ENCODE data around the gene TSPYL4.

The TSPYL4 gene

DNA sequence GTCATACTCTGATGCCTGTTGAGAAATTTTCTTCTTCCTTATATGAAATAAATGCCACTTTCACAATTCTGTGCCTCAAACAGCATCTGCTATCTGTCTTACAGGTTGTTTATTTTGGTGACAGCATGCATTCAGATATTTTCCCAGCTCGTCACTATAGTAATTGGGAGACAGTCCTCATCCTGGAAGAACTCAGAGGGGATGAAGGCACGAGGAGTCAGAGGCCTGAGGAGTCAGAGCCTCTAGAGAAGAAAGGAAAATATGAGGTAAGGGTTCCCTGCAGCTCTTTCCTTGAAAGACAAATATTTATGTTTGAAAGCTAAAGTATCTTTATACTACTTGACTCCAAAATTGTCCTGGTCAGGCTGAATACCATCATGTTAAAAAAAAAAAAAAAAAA is 15.8 kb downstream of the TSPYL4 start:
- in situ Hi-C loops (cut with MboI; ENCODE audit: low sequenced_read_pairs) = no loop called here

DNA sequence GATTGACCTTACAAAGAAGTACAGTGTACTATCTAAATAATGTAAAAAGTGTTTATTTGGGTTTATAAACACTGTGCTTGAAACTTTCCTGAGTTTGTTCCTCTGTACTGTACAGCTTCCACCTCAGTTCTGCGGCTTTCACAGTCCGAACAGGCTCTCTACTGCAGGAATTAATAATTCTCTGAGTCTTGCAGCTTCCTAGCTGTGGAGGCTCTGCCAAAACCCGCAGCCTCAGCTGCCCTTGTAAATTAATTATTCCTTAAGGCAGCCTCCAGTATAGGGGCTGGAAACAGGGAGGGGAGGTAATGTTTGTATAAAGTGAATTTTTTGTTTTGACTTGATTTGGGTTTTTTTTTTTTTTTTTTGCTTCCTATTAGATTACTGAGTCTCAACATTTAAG is 19.2 kb downstream of the TSPYL4 start:
- in situ Hi-C loops (cut with MboI; ENCODE audit: low sequenced_read_pairs) = no loop called here

DNA sequence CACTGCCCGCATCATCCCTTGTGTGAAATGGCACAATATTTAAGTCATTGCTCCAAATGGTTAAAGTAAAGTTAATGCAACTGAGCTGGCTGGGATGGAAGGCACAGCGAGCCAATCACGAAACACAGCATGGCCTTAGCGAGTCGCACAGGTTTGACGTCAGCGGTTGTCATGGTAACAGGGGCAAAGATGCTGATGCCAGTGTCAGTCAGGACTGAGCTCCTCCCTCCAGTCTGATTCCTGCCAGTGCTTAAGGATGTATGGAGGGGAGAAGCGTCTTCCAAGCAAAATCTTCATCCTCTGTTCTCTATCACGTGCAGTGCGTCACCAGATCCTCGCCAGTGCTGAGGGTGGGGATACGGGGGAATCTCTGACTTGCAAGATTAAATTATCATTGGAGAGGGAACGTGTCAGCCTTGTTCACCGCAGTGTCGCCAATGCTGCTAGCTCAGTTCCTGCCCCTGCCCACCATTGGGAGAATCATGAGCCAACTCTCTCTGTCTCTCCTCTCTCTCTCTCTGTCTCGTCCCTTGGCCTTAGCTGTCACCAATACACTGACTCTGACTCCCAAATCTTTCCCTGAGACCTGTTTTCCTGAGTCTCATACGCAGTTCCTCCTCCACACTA is 24.5 kb downstream of the TSPYL4 start:
- in situ Hi-C loops (cut with MboI; ENCODE audit: low sequenced_read_pairs) = no loop called here

DNA sequence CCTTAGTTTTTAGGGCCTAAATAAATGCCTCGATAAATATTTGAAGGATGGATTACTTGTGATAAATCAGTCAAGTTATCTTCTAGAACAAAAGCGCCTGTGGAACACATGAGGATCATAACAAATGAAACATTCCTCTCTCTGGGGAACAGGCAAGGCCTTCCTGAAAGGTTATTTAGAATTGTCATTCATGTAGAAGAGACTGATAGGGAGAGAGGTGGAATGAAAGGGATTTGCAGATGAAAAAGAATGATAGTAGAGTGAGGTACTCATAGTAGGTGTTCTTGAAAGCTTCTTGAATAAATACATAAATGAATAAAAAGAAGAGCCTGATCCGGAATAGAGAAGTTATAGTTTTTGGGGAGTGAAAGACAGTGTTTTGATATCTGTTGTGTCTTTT is 30.5 kb downstream of the TSPYL4 start:
- in situ Hi-C loops (cut with MboI; ENCODE audit: low sequenced_read_pairs) = no loop called here

DNA sequence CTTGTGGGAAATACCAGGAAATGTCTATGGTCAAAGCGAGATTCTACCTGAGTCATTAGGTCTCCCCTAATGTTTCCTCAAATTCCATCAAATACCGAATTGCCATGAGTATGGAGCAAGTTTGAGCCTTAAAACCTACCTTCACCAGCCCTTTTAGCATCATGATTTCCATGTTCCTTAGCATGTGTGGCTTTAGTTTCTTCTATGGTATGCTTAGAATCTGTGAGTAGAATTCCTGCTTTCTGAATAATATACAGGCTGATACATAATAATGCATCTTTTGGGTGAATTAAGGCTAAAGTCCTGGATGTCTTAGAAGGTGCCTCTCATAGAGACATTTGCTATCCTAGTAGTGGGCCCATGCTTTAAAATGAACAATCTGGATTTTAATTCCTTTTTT is 32.0 kb downstream of the TSPYL4 start:
- in situ Hi-C loops (cut with MboI; ENCODE audit: low sequenced_read_pairs) = no loop called here

DNA sequence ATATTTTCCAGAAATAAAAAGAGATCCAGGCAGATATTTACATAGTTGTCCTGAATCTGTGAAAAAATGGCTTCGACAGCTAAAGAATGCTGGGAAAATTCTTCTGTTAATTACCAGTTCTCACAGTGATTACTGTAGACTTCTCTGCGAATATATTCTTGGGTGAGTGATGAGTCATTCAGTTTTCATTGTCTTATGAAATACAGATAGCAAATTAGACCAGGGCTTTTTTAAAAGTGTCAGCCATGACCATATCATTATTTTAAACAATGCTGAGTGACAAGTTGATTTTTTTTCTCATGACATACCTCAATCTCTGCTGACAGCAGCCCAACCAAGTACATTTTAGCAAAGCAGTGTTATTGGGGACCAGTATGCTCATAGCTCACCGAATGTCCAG is 32.8 kb downstream of the TSPYL4 start:
- in situ Hi-C loops (cut with MboI; ENCODE audit: low sequenced_read_pairs) = no loop called here

DNA sequence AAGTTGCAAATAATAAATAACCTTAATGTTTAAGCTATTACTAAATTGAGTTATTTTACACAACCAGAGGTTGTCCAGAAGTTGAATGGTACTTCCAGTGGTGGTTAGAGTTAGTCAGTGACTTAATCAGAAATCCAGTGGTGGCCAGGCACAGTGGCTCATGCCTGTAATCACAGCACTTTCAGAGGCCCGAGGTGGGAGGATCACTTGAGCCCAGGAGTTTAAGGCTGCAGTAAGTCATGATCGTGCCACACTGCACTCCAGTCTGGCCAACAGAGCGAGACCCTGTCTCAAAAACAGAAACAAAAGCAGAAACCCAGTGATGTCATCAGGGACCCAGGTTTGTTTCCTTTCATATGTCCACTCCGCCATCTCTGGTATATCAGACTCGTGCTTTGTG is 35.0 kb downstream of the TSPYL4 start:
- in situ Hi-C loops (cut with MboI; ENCODE audit: low sequenced_read_pairs) = no loop called here

DNA sequence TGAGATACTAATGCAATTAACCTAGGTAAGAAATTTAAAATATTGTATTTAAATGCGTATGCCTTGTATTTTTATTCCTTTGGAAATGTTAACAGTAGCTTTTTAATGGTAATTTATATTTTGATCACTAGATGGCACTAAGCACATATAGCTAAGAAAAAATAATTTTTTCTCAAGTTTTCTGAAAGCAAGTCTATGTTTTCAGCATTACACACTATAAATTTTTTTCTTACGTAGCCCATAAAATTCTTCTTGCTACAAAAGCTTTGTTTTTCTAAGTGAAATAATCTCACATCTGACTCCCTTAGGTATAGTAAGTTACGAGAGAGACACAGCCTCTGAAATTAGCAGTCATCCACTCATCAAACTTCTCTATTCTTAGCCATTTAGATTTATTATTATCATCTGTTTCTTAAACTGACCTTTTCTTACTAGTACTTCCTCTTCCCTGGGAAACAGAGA is 35.7 kb downstream of the TSPYL4 start:
- in situ Hi-C loops (cut with MboI; ENCODE audit: low sequenced_read_pairs) = no loop called here

DNA sequence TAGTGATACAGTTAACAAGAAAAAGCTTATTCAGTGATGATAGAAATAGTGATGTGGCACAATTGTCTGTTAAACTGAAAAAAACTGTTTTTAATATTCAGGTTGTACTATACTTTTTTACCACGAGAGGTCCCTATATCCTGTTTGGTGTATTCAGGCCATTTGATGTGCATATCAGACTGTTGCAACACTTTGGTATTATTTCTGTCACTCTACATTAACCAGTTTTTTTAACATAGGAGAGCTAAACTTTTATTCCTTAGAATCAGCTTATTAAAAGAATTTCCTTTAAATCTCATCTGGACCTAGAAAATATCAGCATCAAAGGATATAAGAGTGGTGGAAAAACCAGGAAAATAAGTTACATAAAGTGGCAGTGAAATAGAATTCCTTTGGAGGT is 36.8 kb downstream of the TSPYL4 start:
- in situ Hi-C loops (cut with MboI; ENCODE audit: low sequenced_read_pairs) = no loop called here

DNA sequence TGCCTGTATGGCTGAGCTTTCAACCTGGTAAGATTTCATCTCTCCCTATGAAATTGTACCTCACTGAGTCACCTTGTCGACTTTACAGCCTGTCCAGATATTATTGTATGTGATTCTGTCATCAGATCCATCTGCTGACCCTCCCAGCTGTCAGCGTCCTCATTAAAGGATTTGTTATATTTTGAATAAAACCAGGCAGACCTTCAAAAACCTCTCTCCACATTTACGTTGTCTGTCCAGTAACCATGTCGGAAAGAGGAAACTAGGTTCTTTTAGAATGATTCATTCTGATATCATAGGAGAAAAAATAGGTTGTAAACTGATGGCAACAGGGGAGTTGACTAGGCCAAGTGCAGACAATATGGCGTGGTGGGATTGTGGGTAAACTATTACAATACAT is 38.5 kb downstream of the TSPYL4 start:
- in situ Hi-C loops (cut with MboI; ENCODE audit: low sequenced_read_pairs) = no loop called here

DNA sequence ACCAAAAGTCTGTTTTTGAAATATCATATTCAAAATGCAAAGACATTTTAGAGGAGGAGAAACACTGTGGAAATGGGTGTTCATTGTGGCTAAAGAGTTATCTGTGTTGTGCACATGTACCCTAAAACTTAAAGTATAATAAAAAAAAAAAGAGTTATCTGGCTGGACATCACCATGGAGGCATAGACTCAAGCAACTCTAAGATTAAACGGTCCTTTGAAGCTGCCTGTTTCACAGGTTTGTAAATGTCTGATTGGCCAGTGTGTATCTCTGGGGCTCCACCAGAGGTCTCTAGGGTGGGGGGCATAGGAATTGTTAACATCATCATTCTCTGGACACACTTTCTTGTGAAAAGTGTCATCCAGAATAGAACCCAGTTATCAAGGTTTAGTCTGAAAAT is 39.2 kb downstream of the TSPYL4 start:
- in situ Hi-C loops (cut with MboI; ENCODE audit: low sequenced_read_pairs) = no loop called here

DNA sequence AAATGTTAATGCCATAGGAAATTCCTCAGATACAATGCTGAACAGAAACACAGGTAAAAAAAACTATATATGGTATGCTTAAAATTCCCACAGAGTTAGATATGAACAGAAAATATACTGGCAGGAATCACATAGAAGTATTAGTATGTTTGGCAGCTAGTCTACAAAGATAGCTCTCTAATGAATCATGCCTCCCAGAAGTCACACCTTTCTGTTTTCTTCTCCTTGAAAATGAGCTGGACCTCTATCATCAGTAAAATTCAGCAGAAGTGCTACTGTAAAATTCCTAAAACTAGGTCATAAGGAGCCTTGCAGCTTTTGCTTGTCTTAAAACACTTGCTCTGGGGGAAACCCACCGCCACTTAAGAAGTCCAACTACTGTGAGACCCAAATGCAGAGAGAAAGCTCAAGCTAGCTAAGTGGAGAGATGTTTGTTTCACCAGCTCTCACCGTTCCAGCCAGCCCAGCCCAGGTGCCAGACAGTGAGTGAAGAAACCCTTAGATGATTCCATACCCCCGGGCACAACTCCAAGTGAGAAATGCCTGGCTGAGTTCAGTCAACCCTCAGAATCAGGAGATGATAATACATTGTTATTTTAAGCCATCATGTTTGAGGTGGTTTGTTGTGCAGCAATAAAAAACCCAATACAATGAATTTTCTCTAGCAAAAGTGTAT is 43.0 kb downstream of the TSPYL4 start:
- in situ Hi-C loops (cut with MboI; ENCODE audit: low sequenced_read_pairs) = no loop called here

DNA sequence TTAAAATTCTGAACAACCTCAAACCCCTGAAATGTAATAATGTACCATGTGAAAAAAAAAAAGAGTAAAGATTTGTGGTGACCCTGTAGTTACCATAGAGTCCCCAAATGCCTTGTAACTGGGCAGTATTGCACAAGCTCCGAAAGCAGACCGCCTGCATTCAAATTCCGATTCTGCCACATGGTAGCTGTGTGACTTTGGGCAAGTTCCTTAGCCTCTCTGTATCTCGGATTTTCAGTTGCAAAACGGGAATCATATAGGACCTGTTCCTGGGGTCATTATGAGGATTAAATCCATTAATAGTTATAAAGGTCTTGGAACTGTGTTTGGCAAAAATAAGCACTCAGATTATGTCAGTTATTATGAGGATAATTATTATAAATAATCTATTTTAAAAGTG is 43.6 kb downstream of the TSPYL4 start:
- in situ Hi-C loops (cut with MboI; ENCODE audit: low sequenced_read_pairs) = no loop called here

DNA sequence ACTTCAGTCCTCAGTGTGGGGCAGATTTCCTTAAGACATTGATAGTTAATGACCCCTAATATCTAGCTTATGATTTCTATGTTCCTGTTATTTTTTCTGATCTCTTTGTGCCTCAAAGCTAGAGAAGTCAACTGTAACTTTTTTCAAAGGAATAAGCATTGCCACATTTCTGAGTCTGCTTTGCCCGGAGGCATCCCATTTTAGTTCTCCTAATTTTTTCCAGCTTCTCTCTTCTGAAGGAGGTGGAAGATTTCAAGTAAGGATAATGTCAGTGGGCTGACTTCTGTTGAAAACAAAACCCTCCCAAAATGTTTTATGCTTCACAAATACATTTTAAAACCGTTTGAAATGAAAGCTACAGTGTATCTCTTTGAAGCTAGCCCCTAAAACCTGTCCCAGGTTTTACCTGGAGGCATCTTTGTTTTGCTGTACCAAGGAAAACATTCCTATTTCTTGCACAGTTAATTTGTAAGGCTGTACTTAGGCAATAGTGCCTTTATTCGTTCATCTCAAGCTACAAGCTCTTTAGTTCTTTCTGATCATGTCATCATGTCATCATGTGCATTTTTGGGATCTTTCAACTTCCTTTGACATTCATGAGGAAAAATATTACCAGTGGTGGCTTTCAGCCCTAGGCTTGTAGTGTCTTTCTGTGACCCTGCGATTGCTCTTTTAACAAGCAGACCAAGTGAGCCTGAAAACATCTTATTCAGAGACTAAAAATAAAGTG is 45.7 kb downstream of the TSPYL4 start:
- in situ Hi-C loops (cut with MboI; ENCODE audit: low sequenced_read_pairs) = no loop called here

DNA sequence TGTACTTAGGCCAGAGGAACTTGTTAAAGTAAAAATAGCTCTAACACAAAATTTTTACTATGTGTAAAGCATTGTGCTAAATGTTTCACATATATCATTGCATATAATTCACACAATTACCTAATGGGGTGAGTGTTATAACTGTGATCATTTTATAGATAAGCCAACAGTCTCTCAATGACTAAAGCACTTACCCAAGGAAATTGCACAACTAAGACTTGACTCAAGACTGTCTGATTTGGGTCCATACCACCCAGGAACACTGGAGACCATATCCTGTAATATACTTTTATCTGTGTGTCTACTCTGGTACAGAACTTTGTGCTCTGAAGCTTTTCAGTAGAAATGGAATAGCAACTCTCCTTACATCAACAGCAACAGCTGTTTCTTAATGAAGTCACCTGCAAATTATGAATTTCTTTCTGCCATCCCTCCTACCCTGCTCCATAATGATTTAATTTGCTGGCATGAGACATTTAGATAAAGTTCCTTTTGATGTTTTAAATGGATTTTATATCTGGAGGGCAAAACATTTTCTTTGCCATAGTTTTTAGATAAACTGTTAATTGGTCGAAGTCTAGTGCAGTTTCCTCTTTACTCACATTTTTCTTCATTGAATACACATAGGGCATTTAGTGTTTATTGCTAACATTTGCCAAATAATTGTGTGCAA is 47.5 kb downstream of the TSPYL4 start:
- in situ Hi-C loops (cut with MboI; ENCODE audit: low sequenced_read_pairs) = no loop called here

DNA sequence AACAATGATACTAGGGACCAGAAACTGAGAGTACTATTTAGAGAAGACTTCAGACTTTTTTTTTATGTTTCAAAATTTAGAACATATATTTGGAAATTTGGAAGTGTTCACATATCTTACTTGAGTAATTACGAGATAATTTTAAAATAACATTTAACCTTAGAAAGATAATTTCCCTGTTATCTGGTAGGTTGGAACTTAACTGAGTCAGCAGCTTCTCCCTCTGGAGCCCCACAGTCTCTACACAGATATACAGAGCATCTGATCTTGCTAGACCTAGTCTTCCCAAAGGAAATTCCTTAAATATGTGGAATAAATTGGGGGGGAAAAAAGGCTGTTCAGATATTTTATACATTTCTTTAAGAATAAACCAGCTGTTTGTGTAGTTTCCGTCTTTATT is 48.6 kb downstream of the TSPYL4 start:
- in situ Hi-C loops (cut with MboI; ENCODE audit: low sequenced_read_pairs) = no loop called here

DNA sequence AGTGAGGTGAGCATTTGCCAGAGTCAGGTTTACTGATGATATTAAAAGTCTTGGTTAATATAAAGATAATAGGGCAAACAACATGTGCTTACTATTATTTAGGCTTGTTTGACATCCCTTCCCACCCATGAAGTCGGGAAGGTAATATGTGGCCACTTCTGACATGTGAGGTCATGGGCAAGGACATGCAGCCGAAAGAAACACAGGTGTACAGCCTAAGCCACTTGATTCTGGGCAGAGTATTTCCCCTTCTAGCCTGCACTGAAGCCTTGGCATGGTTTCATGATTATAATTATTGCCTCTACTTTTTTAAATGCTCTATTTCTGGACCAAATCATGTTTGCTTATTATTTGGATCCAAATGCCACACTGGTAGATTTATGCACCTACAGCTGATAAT is 52.3 kb downstream of the TSPYL4 start:
- in situ Hi-C loops (cut with MboI; ENCODE audit: low sequenced_read_pairs) = no loop called here

DNA sequence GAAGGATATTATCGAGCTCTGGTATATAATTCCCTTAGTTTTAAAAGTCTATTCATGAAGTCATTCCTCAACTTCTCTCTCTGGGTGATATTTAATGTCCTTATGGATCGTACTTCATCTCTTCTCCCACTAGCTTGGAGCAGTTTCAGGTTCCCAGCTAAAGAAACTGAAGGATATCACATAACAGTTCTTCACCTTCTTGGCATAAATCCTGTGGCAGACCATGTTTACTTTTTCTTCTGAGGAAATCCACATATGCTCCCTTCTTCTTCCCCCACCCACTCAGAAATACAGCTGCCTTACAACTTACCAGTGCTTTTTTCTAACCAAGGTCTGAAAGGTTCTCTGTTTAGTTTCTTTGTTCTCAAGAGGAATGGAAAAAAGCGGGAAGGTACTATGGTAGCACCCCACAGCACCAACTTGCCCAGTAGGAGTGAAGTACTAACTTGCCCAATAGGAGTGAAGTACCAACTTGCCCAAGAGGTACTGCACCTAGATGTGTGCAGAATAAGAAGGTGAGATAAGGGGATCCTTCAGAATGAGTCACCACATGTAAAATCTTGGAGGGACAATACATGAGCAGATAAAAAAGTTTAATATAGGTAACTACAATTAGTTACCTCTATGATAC is 53.1 kb downstream of the TSPYL4 start:
- in situ Hi-C loops (cut with MboI; ENCODE audit: low sequenced_read_pairs) = no loop called here
